Measurements from ENCODE around the gene HRG.

DNA sequence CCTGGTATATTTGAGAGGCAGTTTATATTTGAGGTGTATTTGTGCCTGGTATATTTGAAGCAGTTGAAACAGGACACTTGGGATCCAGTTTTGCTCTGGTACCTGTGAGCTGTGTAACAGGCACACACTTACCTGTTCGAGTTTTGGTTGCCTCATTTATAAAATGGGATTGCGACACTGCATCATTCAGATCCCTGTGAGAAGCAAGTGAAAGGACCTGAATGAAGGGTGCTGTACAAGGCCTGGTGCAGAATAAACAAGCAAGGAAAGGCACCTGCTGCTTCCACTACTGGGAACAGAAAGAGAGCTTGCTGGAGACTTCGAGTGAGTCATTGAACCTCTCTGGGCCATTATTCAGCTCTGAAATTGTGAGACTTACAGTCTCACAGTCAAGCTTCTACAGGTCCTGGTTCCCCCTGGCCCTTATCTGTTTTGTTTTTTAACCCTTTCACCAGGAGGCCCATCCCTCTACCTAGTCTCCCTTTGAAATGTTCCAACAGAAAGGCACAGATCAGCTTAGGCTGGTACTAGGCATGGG lies 14.1 kb upstream of the HRG start:
- TF ChIP-seq, protein P1, sequence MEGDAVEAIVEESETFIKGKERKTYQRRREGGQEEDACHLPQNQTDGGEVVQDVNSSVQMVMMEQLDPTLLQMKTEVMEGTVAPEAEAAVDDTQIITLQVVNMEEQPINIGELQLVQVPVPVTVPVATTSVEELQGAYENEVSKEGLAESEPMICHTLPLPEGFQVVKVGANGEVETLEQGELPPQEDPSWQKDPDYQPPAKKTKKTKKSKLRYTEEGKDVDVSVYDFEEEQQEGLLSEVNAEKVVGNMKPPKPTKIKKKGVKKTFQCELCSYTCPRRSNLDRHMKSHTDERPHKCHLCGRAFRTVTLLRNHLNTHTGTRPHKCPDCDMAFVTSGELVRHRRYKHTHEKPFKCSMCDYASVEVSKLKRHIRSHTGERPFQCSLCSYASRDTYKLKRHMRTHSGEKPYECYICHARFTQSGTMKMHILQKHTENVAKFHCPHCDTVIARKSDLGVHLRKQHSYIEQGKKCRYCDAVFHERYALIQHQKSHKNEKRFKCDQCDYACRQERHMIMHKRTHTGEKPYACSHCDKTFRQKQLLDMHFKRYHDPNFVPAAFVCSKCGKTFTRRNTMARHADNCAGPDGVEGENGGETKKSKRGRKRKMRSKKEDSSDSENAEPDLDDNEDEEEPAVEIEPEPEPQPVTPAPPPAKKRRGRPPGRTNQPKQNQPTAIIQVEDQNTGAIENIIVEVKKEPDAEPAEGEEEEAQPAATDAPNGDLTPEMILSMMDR (conservative IDR thresholded peaks at IDR 0.05; ENCODE audit: low read depth in 2 of 2) = no peak
- TF ChIP-seq POLR2AphosphoS5 (IDR thresholded peaks at IDR 0.05; ENCODE audit: low read depth) (no peak), EZH2 (IDR thresholded peaks at IDR 0.05; ENCODE audit: low read depth, unreplicated experiment) (no peak), EZH2phosphoT487 (IDR thresholded peaks at IDR 0.05; ENCODE audit: unreplicated experiment) (no peak), ZNF331 (CRISPR knock-in tag; IDR thresholded peaks at IDR 0.05; ENCODE audit: low read depth) (no peak), CREB1 (CRISPR knock-in tag; IDR thresholded peaks at IDR 0.05; ENCODE audit: low read depth) (no peak), ZNF114 (CRISPR knock-in tag; IDR thresholded peaks at IDR 0.05) (no peak), JUNB (IDR thresholded peaks at IDR 0.05; ENCODE audit: unreplicated experiment) (no peak), STAT1 (IDR thresholded peaks at IDR 0.05; ENCODE audit: unreplicated experiment) (no peak), NANOG (IDR thresholded peaks at IDR 0.05; ENCODE audit: borderline replicate concordance) (no peak)
- TF ChIP-seq, protein P2, sequence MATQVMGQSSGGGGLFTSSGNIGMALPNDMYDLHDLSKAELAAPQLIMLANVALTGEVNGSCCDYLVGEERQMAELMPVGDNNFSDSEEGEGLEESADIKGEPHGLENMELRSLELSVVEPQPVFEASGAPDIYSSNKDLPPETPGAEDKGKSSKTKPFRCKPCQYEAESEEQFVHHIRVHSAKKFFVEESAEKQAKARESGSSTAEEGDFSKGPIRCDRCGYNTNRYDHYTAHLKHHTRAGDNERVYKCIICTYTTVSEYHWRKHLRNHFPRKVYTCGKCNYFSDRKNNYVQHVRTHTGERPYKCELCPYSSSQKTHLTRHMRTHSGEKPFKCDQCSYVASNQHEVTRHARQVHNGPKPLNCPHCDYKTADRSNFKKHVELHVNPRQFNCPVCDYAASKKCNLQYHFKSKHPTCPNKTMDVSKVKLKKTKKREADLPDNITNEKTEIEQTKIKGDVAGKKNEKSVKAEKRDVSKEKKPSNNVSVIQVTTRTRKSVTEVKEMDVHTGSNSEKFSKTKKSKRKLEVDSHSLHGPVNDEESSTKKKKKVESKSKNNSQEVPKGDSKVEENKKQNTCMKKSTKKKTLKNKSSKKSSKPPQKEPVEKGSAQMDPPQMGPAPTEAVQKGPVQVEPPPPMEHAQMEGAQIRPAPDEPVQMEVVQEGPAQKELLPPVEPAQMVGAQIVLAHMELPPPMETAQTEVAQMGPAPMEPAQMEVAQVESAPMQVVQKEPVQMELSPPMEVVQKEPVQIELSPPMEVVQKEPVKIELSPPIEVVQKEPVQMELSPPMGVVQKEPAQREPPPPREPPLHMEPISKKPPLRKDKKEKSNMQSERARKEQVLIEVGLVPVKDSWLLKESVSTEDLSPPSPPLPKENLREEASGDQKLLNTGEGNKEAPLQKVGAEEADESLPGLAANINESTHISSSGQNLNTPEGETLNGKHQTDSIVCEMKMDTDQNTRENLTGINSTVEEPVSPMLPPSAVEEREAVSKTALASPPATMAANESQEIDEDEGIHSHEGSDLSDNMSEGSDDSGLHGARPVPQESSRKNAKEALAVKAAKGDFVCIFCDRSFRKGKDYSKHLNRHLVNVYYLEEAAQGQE (IDR thresholded peaks at IDR 0.05; ENCODE audit: unreplicated experiment) = no peak
- TF ChIP-seq, protein P3, sequence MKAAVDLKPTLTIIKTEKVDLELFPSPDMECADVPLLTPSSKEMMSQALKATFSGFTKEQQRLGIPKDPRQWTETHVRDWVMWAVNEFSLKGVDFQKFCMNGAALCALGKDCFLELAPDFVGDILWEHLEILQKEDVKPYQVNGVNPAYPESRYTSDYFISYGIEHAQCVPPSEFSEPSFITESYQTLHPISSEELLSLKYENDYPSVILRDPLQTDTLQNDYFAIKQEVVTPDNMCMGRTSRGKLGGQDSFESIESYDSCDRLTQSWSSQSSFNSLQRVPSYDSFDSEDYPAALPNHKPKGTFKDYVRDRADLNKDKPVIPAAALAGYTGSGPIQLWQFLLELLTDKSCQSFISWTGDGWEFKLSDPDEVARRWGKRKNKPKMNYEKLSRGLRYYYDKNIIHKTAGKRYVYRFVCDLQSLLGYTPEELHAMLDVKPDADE (IDR thresholded peaks at IDR 0.05) = no peak
- TF ChIP-seq, protein P4, sequence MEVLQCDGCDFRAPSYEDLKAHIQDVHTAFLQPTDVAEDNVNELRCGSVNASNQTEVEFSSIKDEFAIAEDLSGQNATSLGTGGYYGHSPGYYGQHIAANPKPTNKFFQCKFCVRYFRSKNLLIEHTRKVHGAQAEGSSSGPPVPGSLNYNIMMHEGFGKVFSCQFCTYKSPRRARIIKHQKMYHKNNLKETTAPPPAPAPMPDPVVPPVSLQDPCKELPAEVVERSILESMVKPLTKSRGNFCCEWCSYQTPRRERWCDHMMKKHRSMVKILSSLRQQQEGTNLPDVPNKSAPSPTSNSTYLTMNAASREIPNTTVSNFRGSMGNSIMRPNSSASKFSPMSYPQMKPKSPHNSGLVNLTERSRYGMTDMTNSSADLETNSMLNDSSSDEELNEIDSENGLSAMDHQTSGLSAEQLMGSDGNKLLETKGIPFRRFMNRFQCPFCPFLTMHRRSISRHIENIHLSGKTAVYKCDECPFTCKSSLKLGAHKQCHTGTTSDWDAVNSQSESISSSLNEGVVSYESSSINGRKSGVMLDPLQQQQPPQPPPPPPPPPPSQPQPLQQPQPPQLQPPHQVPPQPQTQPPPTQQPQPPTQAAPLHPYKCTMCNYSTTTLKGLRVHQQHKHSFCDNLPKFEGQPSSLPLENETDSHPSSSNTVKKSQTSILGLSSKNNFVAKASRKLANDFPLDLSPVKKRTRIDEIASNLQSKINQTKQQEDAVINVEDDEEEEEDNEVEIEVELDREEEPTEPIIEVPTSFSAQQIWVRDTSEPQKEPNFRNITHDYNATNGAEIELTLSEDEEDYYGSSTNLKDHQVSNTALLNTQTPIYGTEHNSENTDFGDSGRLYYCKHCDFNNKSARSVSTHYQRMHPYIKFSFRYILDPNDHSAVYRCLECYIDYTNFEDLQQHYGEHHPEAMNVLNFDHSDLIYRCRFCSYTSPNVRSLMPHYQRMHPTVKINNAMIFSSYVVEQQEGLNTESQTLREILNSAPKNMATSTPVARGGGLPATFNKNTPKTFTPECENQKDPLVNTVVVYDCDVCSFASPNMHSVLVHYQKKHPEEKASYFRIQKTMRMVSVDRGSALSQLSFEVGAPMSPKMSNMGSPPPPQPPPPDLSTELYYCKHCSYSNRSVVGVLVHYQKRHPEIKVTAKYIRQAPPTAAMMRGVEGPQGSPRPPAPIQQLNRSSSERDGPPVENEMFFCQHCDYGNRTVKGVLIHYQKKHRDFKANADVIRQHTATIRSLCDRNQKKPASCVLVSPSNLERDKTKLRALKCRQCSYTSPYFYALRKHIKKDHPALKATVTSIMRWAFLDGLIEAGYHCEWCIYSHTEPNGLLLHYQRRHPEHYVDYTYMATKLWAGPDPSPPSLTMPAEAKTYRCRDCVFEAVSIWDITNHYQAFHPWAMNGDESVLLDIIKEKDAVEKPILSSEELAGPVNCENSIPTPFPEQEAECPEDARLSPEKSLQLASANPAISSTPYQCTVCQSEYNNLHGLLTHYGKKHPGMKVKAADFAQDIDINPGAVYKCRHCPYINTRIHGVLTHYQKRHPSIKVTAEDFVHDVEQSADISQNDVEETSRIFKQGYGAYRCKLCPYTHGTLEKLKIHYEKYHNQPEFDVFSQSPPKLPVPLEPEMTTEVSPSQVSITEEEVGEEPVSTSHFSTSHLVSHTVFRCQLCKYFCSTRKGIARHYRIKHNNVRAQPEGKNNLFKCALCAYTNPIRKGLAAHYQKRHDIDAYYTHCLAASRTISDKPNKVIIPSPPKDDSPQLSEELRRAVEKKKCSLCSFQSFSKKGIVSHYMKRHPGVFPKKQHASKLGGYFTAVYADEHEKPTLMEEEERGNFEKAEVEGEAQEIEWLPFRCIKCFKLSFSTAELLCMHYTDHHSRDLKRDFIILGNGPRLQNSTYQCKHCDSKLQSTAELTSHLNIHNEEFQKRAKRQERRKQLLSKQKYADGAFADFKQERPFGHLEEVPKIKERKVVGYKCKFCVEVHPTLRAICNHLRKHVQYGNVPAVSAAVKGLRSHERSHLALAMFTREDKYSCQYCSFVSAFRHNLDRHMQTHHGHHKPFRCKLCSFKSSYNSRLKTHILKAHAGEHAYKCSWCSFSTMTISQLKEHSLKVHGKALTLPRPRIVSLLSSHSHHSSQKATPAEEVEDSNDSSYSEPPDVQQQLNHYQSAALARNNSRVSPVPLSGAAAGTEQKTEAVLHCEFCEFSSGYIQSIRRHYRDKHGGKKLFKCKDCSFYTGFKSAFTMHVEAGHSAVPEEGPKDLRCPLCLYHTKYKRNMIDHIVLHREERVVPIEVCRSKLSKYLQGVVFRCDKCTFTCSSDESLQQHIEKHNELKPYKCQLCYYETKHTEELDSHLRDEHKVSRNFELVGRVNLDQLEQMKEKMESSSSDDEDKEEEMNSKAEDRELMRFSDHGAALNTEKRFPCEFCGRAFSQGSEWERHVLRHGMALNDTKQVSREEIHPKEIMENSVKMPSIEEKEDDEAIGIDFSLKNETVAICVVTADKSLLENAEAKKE (CRISPR knock-in tag; IDR thresholded peaks at IDR 0.05) = no peak

Measured in GM23338 (cell line).